ENCODE results near the gene ZNF790.

DNA sequence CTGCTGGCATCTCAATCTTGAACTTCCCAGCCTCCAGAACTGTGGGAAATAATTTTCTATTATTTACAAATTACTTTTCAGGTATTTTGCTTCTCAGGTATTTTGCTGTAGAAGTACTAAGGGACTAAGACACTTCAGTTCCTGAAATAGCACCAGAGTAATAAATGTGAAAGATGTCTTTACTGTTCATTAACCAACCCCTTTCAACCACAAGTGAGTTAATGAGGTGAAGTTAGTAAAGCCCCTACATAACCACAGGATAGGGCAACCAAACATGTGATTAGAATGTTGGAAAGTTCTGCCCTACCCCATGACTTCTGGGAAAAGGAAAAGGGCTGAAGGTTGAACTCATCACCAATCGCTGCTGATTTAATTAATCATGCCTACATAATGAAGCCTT lies 9.8 kb upstream of the ZNF790 start:
- TF ChIP-seq POLR2A (IDR thresholded peaks at IDR 0.05) (no peak), POLR2AphosphoS5 (IDR thresholded peaks at IDR 0.05) (no peak)

Measured in stomach (tissue), 4 donors.